ENCODE measurements around the gene GINS2.

DNA sequence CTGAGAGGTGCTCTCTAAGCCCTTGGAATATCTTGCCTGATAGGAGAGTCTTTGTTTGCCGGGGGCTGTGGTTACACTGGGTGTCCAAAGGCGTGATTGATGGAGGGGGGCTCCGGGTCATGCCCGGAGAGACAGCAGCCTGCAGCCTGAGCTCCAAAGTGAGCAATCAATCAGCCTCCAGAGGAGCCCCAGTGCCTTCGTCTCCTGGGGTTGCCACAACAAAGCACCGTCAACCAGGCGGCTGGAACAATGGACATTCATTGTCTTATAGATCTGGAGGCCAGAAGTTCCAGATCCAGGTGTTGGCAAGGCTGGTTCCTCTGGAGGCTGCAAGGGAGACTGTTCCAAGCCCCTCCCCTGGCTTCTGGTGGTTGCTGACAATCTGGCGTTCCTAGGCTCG, 24.0 kb upstream of the GINS2 start:
- TF ChIP-seq, protein P1, sequence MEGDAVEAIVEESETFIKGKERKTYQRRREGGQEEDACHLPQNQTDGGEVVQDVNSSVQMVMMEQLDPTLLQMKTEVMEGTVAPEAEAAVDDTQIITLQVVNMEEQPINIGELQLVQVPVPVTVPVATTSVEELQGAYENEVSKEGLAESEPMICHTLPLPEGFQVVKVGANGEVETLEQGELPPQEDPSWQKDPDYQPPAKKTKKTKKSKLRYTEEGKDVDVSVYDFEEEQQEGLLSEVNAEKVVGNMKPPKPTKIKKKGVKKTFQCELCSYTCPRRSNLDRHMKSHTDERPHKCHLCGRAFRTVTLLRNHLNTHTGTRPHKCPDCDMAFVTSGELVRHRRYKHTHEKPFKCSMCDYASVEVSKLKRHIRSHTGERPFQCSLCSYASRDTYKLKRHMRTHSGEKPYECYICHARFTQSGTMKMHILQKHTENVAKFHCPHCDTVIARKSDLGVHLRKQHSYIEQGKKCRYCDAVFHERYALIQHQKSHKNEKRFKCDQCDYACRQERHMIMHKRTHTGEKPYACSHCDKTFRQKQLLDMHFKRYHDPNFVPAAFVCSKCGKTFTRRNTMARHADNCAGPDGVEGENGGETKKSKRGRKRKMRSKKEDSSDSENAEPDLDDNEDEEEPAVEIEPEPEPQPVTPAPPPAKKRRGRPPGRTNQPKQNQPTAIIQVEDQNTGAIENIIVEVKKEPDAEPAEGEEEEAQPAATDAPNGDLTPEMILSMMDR (IDR thresholded peaks at IDR 0.05): no peak
- TF ChIP-seq POLR2A (IDR thresholded peaks at IDR 0.05): no peak
